HG02973 (cell line): ENCODE measurements around the gene LCN2.
"Not testable (repeated sequence)": the region's sequence is repeated elsewhere in the genome, so short reads cannot be mapped to it uniquely, and the experiment has no call there.

Source experiments
- ATAC-seq: cut with Tn5 transposase; IDR thresholded peaks from one replicate; pipeline ENCODE4 v1.9.1; 2021; ENCODE audit warnings: moderate library complexity; ENCODE audit not compliant: unreplicated experiment

LCN2 gene

GRCh38 chr9:128127568-128127989 is 21.7 kb upstream of the LCN2 start, which contains the start of gene PTGES2:
PTGES2 (minus strand) TSS chr9:128127729; CDS start chr9:128127717, 12 bp downstream.
- peak; percentile 43 for ATAC-seq

GRCh38 chr9:128127990-128128835 is 21.0 kb upstream of the LCN2 start:
- peak; percentile 54 for ATAC-seq

GRCh38 chr9:128128836-128129590 is 20.2 kb upstream of the LCN2 start:
- ATAC-seq, result no peak

- not testable (repeated sequence) for ATAC-seq
Observed at GRCh38 chr9:128129976-128130590, 19.2 kb upstream of the LCN2 start.

- not testable (repeated sequence) for ATAC-seq
Observed at GRCh38 chr9:128130651-128131050, 18.6 kb upstream of the LCN2 start.

GRCh38 chr9:128131346-128131745 is 17.9 kb upstream of the LCN2 start:
- not testable (repeated sequence) for ATAC-seq

- ATAC-seq, result not testable (repeated sequence)
Observed at GRCh38 chr9:128132139-128132538, 17.1 kb upstream of the LCN2 start.

- ATAC-seq, result not testable (repeated sequence)
Observed at GRCh38 chr9:128135561-128135960, 13.7 kb upstream of the LCN2 start.

GRCh38 chr9:128136816-128137793 is 12.1 kb upstream of the LCN2 start:
- ATAC-seq, result no peak

- no peak for ATAC-seq
Observed at GRCh38 chr9:128138001-128138400, 11.3 kb upstream of the LCN2 start.

GRCh38 chr9:128139621-128140020 is 9.6 kb upstream of the LCN2 start:
- no peak for ATAC-seq

- no peak for ATAC-seq
Observed at GRCh38 chr9:128141604-128142003, 7.6 kb upstream of the LCN2 start.

GRCh38 chr9:128142061-128142460 is 7.2 kb upstream of the LCN2 start:
- ATAC-seq, result no peak

GRCh38 chr9:128142596-128142995 is 6.7 kb upstream of the LCN2 start:
- no peak for ATAC-seq

GRCh38 chr9:128143525-128144238 is 5.6 kb upstream of the LCN2 start:
- ATAC-seq, result no peak

- ATAC-seq, result no peak
Observed at GRCh38 chr9:128144239-128145181, 4.7 kb upstream of the LCN2 start.

GRCh38 chr9:128145536-128145935 is 3.7 kb upstream of the LCN2 start:
- no peak for ATAC-seq

- ATAC-seq, result no peak
Observed at GRCh38 chr9:128145951-128146351, 3.3 kb upstream of the LCN2 start.
